Epidermal melanocyte (primary cell): ENCODE results near the gene PSMG3.
"Not testable (repeated sequence)": the region's sequence is repeated elsewhere in the genome, so short reads cannot be mapped to it uniquely, and the experiment has no call there.

Experiments
- DNase-seq: peaks from one replicate; pipeline ENCODE4 v3.0.0; 2011; ENCODE audit warnings: low spot score; ENCODE audit not compliant: insufficient read length

The PSMG3 gene

GRCh38 chr7:1597066-1597760, 27.4 kb upstream of the PSMG3 start:
- no peak for DNase-seq

DNA sequence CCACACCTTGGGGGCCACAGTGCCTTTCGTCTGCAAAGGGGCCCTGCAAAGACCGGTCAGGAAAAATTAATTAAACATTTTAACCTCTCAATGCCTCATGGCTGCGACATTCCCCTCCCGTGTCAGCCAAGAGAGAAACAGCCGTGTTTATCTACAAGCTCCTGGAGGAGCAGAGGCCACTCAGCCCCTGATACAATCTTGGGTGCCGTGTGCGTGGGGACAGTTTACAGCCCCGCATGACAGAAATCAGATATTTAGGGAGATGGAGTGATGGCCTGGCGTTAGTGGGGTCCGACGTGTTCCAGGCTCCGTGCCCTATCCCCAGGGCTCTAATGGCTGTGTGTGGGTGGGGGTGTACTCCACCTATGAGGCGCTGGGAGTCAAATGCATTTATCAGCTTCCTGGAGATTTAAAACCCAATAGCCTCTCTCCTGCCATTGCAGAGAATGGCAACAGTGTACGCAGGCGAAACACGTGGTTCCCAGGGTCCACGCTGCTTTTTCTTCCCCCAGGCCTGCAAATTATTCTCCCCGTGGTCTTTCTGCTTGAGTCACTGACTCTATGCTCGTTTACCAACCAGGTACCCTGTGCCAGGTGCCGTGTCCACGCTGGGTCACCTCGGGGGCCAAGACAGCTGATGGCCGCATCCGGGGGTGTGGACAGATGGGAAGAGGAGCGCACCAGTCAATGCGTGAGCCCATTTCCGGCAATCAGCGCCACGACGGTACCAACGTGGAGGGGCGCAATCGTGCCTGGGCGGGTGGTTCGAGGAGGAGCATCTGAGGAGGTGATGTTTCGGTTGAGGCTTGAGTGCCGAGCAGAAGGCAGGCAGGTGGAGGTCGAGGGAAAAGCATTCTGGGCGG, 26.6 kb upstream of the PSMG3 start:
- no peak for DNase-seq

GRCh38 chr7:1595636-1596035, 25.8 kb upstream of the PSMG3 start:
- no peak for DNase-seq

- no peak for DNase-seq
These were observed 25.2 kb upstream of the PSMG3 start for GRCh38 chr7:1595027-1595426.

DNA sequence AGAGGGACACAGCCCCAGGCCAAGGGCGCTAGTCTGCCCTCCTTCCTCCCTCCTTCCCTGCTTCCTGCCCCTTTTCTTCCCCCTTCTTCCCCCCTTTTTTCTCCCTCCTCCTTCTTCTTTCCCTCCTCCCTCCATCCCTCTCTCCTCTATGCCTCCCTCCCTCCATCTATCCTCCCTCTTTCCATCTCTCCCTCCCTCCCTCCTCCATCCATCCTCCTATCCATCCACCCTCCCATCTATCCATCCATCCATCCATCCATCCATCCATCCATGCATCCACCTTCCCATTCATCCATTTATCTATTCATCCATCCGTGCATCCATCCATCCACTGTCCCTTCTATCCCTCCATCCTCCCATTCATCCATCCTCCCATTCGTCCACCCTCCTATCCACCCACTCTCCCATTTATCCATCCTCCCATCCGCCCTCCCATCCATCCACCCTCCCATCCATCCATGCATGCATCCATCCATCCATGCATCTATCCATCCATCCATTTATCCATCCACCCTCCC, 24.1 kb upstream of the PSMG3 start:
- DNase-seq = no peak

- DNase-seq = no peak
These were observed 23.4 kb upstream of the PSMG3 start for GRCh38 chr7:1593091-1593866.

DNA sequence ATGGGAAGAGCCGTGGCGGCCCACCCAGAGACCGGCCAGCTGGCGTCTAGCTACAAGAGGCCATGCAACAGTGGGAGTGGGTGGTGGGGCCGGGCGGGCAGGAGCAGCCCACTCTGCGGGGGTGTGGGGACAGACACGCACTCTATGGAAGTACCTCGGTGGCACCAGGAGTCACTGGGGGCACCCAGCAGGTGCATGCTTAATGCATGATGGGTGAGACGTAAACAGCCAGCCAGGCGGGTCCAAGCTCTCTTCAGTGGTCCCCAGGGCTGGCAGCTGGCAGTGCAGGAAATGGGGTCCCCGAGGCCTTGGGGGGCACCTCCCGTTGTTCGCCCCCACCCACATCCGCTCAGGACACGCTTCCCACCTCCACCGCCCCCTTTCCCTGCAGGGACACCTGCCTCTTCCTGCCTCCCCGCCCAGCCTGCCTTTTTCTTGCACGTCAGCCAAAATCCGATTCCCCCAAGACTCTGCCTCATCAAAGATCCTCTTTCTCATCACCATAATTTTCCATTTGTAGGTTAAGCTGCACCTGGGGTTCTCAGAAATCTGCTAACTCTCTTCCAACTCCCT, 22.6 kb upstream of the PSMG3 start:
- DNase-seq = no peak

DNA sequence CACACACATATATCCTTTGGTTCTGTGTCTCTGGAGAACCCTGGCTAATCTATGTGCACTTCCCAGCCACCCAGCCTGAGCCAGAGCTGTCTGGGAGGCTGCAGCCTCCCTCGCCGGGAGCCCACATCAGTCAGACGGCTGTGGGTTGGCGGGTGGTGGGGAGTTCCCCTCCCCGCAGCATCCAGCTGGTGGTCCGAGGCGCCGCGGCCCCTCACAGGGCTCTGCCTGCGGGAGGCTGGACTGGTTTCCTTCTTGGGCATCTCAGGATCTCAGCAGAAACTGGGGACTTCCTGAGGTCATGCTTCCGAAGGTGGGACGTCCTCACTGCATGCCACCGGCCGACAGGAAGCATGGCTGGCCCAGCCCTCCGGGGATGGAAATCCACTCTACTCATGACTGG, 22.0 kb upstream of the PSMG3 start:
- no peak for DNase-seq

- no peak for DNase-seq
These were observed 21.6 kb upstream of the PSMG3 start for GRCh38 chr7:1591396-1591795.

GRCh38 chr7:1590887-1591286, 21.1 kb upstream of the PSMG3 start:
- no peak for DNase-seq

DNA sequence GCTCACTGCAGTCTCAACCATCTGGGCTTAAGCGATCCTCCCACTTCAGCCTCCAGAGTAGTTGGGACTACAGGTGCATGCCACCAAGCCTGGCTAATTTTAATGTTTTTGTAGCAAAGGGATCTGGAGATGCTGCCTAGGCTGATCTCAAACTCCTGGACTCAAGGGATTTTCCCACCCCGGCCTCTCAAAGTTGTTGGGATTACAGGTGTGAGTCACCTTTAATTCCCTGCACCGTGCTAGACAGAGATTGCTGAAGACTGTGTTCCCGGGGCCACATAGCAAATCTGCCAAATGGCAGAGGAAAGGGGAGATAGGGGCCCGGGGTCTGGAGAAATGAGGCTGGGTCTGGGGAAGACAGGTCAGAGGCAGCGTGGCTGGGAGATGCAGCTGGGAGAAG, 20.6 kb upstream of the PSMG3 start:
- DNase-seq = no peak

- no peak for DNase-seq
These were observed 19.1 kb upstream of the PSMG3 start for GRCh38 chr7:1588978-1589377.

- no peak for DNase-seq
These were observed 17.9 kb upstream of the PSMG3 start for GRCh38 chr7:1587738-1588137.

DNA sequence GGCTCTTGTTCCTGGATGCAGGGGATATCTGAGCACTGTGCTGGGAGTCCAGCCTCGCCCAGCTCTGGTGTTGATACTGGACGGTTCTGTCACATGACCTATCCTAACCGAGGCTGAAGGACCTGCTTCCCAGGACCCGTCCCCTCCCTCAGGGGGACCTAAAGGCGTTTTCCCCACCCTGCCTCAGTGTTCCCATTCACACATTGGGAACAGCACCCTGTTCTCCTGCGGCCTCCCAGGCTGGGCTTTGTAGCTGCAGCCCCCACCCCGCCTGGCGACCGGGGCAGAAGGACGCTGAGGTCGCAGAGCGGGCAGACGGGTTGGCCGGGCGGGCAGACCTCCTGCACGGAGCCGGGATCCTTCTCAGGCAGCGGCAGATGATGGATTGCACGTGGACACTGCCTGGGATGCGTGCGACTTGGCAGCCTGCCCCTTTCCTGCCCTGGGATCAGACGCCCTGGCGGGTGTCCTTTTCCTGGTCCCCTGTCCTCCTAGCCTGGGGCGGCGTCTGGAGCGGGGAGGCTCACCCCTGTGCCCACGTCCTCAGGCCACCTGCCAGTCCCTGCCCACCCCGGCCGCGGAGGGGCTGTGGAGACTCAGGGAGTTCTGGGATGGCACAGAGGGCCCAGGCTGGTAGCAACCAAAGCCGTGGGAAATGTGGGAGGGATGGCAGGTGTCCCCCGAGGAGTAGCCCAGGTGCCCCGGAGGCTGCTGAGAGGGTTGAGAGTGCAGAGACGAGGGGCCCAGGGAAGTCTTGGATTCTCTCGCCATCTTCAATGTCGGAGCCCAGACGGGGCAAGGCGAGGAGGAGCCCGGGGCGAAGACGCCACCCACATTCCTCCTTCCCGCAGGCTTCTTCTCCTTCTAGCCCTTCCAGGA, 17.2 kb upstream of the PSMG3 start:
- no peak for DNase-seq

GRCh38 chr7:1586126-1586826, 16.4 kb upstream of the PSMG3 start:
- DNase-seq = no peak

DNA sequence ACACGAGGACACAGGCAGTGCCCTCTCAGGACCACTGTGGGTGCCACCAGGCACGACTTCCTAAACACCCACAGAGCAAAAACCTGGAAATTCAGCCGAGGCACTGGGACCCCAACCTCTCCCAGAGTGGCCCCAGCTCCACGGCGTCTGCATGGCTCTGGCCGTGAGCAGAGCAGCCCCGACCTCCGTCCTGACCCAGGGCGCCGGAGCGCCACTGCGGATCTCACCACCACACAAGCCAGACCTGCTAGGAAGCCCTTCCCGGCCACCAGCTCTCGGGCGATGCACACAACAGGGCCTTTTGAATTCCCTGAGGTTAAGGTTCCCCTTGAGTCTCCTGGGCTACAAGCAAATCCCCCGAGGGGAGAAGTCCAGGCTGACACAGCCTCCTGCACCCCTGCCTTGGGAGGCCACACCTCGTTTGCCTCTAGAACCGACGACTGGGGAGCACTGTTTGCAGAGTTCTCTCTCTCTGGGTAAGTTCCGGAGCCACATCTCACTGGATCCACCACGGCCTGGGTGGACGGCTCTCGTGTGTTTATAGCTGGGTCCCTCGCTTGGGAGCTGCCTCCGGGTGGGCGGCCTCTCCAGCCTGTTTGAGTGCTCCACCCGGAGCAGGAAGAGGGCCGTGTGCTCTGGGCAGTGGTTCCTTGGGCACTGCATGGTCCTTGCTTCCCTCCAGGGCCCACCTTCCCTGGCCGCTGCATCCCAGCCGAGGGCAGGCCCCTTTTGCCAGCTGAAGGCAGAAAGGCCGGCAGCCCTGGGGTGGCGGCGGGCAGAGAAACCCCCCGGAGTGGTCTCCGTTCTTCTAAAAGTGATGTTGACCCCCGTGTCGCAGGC, 15.5 kb upstream of the PSMG3 start:
- DNase-seq = no peak

DNA sequence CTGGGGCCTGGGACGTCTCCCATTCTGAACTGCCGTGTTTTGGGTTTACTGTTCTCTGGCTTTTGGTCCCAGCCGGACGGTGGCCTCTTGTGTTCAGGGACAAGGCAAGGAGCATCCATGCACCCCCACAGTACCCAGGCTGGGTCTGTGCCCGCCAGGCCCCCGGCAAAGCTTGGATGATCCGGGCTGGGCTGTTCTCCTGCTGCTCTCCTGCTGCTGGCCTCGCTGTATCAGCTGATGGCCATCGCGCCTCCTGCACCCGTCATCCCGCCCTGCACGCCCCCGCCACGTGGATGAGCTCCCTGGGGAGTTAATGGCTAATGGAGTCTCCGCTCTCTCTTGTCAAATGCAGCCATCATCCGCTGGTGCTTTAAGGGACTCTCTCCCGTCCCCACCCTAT, 14.9 kb upstream of the PSMG3 start:
- DNase-seq = no peak

DNA sequence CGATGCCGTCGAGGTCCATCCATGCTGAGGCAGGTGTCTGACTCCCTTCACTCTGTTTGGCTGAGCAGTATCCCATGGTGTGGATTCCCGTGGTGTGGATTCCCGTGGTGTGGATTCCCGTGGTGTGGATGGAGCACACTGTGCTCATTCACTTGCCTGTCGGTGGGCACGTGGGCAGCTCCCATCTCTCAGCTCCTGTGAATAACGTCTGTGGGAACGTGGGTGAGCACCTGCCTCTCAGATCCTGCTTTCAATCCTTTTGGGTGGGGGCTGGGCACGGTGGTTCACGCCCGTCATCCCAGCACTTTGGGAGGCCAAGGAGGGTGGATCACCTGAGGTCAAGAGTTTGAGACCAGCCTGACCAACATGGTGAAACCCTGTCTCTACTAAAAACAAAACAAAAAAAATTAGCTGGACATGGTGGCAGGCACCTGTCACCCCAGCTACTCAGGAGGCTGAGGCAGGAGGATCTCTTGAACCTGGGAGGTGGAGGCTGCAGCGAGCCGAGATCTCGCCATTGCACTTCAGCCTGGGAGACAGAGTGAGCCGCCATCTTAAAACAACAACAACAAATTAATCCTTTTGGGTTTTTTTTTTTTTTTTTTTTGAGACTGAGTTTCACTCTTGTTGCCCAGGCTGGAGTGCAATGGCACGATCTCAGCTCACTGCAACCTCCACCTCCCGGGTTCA, 13.6 kb upstream of the PSMG3 start:
- DNase-seq = not testable (repeated sequence)
